ENCODE results near the gene NHEJ1.

DNA sequence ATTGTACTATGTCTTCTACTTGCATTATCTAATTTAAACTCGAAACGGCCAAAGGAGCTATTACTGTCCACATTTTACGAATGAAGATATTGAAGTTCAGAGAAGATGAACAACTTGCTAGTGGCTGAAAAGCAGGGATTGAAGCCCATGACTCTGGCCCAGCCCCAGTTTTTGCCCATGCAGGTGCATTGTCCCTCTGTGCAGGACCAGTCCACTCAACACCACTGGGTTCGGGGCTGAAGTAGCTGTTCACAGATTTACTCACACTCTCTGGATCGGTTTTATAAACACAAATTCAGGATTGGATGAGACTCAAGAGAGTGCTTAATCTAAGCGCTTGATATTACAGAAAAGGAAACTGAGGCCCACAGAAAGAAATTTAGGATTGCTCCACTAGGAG, 98.5 kb downstream of the NHEJ1 start:
- TF ChIP-seq POLR2A (IDR thresholded peaks at IDR 0.05; ENCODE audit: low read depth, low read length) (no peak), TAF1 (IDR thresholded peaks at IDR 0.05; ENCODE audit: low read depth, low read length) (no peak), POLR2AphosphoS5 (IDR thresholded peaks at IDR 0.05; ENCODE audit: low read depth, low read length) (no peak), POU2F2 (IDR thresholded peaks at IDR 0.05; ENCODE audit: low read depth, low read length) (no peak), PAX5 (IDR thresholded peaks at IDR 0.05; ENCODE audit: insufficient read depth, low read length, severe bottlenecking) (no peak), SPI1 (IDR thresholded peaks at IDR 0.05; ENCODE audit: low read depth, low read length) (no peak)

All from GM12891 (cell line).